ENCODE data around the gene ARVCF.

Gene ARVCF, protein sequence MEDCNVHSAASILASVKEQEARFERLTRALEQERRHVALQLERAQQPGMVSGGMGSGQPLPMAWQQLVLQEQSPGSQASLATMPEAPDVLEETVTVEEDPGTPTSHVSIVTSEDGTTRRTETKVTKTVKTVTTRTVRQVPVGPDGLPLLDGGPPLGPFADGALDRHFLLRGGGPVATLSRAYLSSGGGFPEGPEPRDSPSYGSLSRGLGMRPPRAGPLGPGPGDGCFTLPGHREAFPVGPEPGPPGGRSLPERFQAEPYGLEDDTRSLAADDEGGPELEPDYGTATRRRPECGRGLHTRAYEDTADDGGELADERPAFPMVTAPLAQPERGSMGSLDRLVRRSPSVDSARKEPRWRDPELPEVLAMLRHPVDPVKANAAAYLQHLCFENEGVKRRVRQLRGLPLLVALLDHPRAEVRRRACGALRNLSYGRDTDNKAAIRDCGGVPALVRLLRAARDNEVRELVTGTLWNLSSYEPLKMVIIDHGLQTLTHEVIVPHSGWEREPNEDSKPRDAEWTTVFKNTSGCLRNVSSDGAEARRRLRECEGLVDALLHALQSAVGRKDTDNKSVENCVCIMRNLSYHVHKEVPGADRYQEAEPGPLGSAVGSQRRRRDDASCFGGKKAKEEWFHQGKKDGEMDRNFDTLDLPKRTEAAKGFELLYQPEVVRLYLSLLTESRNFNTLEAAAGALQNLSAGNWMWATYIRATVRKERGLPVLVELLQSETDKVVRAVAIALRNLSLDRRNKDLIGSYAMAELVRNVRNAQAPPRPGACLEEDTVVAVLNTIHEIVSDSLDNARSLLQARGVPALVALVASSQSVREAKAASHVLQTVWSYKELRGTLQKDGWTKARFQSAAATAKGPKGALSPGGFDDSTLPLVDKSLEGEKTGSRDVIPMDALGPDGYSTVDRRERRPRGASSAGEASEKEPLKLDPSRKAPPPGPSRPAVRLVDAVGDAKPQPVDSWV

GRCh38 chr22:20016734-20017621 is at the start of gene ARVCF:
Gene ARVCF (minus strand): TSS chr22:20016823. CDS start chr22:19990794, 26,029 bp downstream.
- DNase-seq (ENCODE audit: low read depth in 2 of 2): peak; percentile 62 to 65

DNA sequence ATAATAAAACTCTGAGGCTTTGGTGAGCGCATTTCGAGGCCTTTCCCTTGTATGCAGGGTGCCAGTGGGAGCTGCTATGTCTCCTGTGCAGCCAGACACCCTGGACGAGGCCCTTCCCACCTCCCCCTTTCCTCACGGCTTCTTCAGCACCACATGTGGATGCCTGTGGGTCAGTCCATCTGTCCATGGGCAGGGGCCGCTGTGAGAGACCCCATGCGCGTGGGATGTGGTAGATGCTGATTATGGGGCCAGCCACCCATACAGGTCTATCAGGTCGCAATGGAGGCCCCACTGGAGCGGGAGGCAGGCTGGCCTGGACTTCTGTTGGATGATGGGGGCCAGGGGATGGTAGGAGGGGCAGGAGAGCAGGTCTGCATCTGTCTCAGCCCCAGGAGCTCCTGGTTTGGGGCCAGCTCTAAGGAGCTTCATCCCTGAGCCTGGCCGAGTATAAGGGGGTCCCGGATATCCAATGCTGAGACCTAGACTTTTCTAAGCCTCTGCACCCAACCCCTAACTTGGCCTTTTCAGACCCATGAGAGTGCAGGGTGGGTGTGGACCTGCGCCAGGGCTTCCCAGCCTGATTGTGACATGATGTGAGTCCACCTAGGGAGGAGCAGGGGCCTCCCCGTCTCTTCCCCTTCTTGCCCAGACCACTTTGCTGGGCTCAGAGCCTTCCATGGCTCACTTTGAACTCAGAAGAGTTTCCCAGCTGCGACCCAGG is 49.4 kb upstream of the ARVCF start:
- no peak for DNase-seq (ENCODE audit: low read depth in 2 of 2)

DNA sequence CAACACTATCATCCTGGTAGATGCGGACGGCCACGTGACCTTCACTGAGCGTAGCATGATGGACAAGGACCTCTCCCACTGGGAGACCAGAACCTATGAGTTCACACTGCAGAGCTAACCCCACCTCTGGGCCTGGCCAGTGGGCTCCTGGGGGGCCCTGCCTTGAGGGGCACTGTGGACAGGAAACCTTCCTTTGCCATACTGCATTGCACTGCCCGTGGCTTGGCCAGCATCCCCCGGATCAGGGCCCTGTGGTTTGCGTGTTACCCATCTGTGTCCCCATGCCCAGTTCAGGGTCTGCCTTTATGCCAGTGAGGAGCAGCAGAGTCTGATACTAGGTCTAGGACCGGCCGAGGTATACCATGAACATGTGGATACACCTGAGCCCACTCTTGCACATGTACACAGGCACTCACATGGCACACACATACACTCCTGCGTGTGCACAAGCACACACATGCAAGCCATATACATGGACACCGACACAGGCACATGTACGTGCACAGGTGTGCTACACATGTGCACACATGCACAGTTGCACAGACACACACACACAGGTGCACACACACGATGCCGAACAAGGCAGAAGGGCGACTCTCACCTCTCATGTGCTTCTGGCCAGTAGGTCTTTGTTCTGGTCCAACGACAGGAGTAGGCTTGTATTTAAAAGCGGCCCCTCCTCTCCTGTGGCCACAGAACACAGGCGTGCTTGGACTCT is 48.1 kb upstream of the ARVCF start:
- DNase-seq (ENCODE audit: low read depth in 2 of 2): no peak

- DNase-seq (ENCODE audit: low read depth in 2 of 2): no peak
These were observed 47.5 kb upstream of the ARVCF start for GRCh38 chr22:20064140-20064480.

DNA sequence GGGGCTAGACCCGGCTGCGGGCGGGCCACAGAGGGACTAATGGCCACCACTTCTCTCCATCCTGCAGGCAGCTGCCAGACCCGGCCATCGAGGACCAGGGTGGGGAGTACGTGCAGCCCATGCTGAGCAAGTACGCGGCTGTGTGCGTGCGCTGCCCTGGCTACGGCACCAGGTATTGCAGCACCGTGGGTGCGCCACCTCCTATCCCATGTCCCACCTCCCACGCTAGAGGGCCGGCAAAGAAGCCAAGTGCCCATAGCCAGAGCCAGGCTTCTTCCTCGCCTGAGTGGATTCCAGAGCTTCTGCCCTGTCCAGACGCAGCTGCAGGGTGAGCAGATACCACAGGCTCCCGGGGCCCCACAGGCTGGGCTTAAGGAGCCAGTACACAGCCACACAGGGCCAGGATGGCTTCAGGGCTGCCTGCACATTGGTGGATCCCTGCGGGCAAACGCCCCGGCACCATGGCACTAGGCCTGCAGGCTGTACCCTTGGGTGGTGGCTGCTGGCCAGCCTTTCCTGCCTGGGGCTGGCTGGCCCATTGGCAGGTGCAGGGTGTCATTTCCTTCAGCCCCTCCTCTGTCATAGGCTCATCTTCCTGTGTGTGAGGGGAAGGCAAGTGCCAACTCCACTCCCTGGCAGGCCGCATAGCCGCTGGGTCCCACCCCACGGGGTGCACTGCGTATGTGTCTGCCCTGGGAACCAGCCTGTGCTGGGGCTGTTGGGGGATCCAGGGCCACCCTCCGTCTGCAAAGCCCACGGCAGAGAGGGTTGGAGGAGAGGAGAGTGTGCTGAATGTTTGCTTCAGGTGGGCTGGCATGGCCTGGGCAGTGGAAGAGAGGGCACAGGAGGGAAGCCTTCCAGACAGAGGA is 46.9 kb upstream of the ARVCF start:
- no peak for DNase-seq (ENCODE audit: low read depth in 2 of 2)

- no peak for DNase-seq (ENCODE audit: low read depth in 2 of 2)
These were observed 46.1 kb upstream of the ARVCF start for GRCh38 chr22:20062766-20063083.

DNA sequence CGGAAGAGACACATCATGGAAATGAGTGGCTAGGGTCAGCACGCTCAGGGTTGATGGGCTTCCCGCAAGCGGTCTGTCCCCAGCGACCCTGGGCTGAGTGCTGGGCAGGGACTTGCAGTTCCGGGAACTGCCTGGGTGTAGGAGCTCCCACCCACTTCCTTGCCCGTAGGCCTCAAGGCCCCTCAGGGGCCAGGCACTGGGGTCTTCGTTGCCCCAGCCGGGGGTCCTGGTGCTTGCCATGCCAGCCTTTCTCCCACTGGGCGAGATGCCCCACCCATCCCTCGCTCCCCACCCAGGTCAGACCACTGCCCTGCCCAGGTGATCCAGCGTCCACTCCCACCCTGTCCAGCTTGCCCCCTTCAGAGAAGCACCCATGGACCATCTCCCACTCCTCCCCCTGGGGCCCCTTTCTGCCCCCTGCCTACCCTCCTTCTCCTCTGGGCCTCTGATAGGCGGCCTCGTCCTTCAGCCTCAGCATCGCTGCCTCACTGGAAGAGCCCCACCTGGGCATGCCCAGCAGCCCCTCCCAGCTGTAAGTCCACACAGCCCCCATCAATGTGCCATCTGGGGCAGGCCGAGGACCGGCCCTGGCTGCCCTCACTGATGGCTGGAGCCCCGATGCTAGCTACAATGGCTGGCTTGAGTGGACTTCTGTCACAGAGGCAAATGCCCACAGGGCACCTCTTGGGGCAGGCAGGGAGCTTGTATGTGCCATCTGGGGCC is 45.6 kb upstream of the ARVCF start:
- no peak for DNase-seq (ENCODE audit: low read depth in 2 of 2)

GRCh38 chr22:20061481-20061861 is 44.8 kb upstream of the ARVCF start:
- no peak for DNase-seq (ENCODE audit: low read depth in 2 of 2)

DNA sequence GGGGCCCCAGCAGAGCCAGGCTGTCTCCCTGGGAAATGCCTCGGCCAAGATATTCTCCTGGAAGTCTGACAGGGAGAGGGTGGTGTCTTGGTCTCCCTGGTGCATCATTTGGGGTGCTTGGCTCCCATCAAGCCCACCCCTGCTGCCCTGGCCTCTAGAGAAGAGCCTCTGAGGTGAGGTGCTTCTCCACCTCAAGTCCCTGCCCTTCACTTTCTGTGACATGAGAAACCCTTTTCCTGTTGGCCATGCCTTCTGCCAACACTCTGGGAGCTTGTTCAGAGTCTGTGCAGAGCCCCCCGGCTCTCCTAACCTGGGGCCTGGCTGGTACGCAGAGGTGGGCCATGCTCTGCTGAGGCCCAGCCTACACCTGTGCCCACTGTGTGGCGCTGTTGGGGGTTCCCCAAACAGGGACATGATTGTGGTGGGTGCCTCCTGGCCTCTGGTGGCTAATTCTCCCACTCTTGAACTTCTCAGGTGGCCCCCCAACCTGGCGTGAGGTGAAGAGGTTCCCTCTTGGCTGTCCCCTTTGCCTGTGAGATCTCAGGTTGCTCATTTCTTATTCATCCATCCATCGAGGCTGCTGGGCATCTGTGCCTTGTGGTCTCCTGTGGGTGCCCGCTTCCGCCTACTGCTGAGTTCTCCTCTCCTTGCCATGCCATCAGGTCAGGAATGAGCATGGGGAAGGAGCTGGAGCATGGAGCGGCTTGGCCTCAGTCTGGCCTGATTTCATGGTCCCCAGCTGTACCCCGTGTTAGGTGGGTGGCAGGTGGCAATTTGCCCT is 44.3 kb upstream of the ARVCF start:
- no peak for DNase-seq (ENCODE audit: low read depth in 2 of 2)

DNA sequence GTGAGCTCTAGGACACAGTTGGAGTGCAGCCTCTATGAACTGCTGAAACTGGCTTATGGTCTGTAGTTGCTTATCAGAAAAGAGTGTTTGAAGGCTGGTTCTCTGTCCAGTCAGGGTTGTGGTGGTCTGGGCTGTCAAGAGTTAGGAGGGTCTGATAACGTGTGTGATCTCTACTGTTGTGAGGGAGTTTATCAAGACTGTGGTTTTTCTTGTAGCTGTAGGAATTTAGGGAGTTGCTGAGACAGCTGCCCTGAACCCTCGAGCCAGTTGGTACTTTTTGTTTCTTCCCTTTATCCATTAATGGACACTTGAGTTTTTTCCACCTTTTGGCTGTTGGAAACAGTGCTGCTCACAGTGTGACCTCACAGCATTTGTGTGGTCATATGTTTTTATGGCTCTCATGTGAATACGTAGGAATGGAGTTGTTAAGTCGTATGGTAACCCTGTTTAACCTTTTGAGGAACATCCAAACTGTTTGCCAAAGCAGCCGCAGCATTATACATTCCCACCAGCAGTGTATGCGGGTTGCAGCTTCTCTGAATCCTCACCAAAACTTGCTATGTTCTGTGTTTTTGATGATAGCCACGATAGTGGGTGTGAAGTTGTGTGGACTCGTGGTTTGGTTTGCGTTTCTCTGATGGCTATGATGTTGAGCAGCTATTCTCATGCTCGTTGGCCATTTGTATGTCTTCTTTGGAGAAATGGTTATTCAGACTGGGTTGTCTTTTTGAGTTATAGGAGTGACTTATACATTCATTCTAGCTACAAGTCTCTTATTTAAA is 42.6 kb upstream of the ARVCF start:
- DNase-seq (ENCODE audit: low read depth in 2 of 2): no peak

DNA sequence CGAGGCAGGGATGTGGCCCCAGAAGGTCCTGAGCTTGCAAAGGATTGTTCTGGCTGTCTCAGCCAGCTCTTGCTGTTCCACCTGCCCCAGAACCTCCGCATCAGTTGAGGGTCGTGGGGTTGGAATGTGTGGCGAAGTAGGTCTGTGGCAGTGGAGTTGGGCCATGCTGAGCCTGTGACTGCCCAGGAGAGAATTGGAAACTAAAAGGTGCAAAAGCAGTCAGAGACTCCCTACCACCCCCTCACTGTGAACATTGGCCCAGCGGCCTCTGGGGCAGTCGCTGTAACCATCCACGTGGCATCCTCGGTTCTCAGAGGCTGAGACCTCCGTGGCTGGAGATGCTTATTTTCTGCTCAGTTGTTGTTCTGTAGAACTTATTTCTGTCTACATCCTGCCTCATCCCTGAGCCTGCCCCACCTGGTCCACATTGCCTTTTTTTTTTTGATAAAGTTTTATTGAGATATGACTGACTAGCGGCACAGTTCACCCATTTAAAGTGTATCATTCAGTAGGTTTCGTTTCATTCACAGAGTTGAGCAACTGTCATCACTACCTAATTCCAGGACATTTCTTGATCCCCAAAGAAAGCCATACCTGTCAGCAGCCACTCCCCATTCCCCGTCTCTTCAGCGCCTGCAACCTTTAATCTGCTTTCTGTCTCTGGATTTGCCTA is 41.1 kb upstream of the ARVCF start:
- no peak for DNase-seq (ENCODE audit: low read depth in 2 of 2)

DNA sequence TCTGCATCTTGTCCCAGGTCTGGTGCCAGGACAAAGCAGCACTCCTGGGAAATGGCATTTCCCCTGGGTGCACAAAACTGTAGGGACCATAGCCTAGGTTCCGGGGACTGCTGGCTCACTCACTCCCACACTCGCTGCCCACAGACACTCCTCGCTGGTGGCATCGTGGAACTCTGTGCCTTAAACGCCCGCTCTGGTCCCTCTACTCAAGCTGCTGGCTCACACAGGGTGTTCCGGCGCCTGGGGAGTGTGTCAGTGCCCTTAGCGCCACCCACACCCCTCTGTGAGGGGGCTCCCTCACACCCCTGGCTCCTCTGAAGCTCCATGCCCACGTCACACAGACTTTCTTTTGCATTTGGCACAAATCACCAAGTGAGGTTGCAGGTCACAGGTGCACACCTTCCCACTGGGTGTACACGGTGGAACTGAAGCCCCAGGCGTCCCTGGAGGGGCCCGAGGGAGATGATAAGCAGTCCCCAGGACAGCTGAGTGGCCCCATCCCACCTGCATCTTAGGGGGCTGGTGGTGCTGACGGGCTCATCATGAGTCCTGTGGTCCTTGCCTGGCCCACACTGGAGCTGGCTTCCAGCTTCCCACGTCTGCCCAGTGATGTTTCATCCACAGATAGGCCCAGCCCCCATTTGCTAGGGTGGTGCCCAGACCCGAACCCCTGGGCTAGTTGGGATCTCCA is 40.2 kb upstream of the ARVCF start:
- DNase-seq (ENCODE audit: low read depth in 2 of 2): no peak

DNA sequence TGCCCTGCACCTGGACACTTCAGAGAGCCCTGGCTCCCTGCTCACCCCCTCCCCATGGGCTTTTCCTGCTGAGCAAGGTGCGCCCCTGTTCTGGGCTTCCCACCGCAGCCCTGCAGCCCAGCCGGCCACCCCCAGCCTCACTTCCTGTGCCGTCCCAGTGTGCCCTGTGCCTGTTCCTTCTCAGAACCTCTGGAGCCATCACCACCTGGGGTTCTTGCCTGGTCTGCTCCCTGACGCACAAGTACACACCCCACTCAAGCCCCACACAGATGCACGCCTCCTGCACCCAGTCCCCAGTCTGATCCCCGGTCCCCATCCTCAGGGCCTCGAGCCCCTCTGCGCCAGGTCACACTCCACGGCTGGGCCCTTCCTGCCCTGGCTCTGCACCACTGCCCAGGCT is 39.5 kb upstream of the ARVCF start:
- DNase-seq (ENCODE audit: low read depth in 2 of 2): no peak

DNA sequence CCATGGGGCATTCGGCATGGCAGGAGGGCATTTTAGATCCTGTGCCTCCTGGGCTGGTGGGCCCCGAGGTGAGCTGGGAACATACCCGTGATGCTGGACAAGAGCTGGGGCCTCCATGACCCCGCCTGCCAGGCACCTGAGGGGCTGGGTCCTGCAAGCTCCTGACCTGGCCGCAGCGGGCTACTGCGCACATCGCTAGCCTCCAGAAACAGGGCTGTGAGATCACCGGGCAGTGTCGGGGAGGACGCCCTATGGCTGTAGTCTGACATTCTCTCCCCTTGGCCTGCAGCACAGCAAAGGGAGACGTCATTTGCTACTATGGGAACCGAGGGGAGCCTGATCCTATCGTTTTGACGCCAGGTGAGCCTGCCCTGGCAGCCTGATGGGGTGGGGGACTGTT is 39.0 kb upstream of the ARVCF start:
- no peak for DNase-seq (ENCODE audit: low read depth in 2 of 2)

DNA sequence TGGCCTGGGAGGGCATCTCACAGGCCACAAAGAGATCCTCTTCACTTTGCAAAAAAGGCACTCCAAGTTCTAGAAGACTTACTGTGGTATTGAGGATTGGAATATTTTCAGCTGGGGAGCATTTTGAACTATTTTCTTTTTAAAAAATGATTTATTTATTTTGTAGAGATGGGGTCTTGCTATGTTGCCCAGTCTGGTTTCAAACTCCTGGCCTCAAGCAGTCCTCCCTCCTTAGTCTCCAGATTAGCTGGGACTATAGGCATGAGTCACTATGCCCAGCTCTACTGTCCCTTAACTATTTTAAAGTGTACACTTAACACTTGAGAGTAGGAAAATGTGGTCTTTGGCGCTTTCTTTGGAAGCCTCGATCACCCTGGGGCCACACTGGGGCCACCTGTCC is 38.5 kb upstream of the ARVCF start:
- DNase-seq (ENCODE audit: low read depth in 2 of 2): no peak

DNA sequence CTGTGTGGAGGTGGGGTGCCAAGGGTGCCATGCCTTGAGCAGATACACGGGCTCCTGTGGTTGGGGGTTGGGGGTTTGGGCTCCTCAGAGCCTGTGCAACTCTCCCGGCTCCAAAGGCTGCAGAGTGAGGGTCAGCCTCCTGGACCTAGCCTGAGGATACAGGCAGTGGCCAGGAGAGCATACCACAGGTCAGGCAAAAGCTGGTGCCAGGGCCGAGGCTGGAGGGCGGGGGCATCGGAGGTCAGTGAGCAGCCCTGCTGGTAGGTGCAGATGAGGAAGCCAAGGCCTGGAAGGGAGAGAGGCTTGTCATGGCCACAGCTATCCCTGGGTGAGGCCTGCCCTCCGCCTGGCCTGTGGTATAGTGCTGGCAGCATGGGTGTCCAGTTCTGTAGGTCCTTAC is 37.9 kb upstream of the ARVCF start:
- no peak for DNase-seq (ENCODE audit: low read depth in 2 of 2)
